Adipocyte (in vitro differentiated cells): ENCODE data around the gene TIGAR.

Experiments used
- DNase-seq: peaks from one replicate; pipeline ENCODE4 v3.0.0-alpha.2; 2015; ENCODE audit warnings: low read depth
- H3K27me3 ChIP-seq: replicated peaks from 2 replicates; pipeline ENCODE4 v1.7.0; 2013; ENCODE audit warnings: mild to moderate bottlenecking, low read length, moderate library complexity; ENCODE audit not compliant: control insufficient read depth, insufficient read depth
- H3K36me3 ChIP-seq: 2 replicates; pipeline ENCODE4 v1.7.0; 2013; ENCODE audit warnings: low read length, mild to moderate bottlenecking, moderate library complexity; ENCODE audit not compliant: control insufficient read depth, insufficient read depth, severe bottlenecking
- H3K4me1 ChIP-seq: 2 replicates; pipeline ENCODE4 v1.7.0; 2013; ENCODE audit warnings: mild to moderate bottlenecking, low read length, moderate library complexity; ENCODE audit not compliant: control insufficient read depth, insufficient read depth
- H3K4me3 ChIP-seq: 2 replicates; pipeline ENCODE4 v1.7.0; 2013; ENCODE audit warnings: mild to moderate bottlenecking, low read length, moderate library complexity
- H3K9ac ChIP-seq: 2 replicates; pipeline ENCODE4 v1.7.0; 2013; ENCODE audit warnings: mild to moderate bottlenecking, low read length, moderate library complexity
- H3K9me3 ChIP-seq: 2 replicates; pipeline ENCODE4 v1.7.0; 2013; ENCODE audit warnings: mild to moderate bottlenecking, low read length, moderate library complexity; ENCODE audit not compliant: control insufficient read depth

The TIGAR gene

GRCh38 chr12:4285070-4285469, 35.9 kb upstream of the TIGAR start:
- DNase-seq, result no peak
- Histone ChIP-seq H3K27me3 (no peaks in the 10 kb centered on the region), H3K9ac (no peak overlapping the region), H3K4me1 (peaks cover 48% of the 10 kb centered on the region), H3K4me3 (no peak overlapping the region), H3K9me3 (no peaks in the 10 kb centered on the region), H3K36me3 (peaks cover 69% of the 10 kb centered on the region)

DNA sequence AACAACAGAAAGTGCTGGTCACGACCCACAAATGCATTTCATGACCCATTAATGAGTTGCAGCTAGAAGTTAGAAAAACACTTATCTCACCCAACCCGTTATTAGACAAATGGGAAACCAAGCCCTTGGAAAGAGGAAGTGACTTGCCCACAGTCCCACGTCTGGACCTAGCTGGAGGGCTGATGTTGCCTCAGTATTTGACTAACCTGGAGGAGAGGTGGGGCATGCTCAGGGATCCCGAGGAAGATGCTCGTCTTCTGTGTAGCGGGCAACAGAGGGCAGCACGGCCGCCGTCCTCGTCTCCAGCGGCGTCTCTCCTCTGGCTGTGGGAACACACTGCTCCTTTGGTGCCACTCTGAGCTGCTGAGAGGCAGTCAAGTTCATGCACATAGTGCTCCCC, 34.8 kb upstream of the TIGAR start:
- peaks cover 3% of the 10 kb centered on the region for H3K27me3 ChIP-seq
- no peaks in the 10 kb centered on the region for H3K9me3 ChIP-seq
- H3K36me3 ChIP-seq, result peaks cover 79% of the 10 kb centered on the region
- H3K4me1 ChIP-seq, result peaks cover 37% of the 10 kb centered on the region
- H3K4me3 ChIP-seq, result no peak overlapping the region
- DNase-seq, result no peak
- H3K9ac ChIP-seq, result no peak overlapping the region

DNA sequence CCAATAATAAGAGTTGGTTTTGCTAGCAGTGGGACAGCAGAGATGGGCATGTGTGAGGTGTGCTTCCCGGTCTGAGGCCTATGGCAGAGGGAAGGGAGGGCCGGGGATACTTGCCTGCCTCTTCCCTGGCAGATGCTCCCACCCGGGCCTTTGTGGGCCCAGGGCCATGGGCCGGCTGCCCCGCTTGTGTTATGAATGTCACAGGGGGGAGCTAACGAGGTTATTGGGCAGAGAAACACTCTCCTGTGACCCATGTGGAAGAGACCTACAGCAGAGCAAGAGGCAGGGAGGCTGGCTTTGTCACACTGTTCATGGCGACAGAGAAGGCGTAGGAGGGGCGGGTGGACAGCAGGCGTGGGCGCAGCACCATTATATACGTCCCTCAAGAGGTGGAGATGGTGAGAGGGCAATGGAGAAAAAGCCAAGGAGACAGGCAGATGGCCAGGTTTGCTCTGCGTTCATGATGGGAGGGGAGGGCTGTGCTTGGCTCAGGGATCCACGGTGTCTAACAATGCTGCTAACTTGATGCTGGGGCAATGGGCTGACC, 34.2 kb upstream of the TIGAR start:
- H3K36me3 ChIP-seq, result peaks cover 85% of the 10 kb centered on the region
- no peaks in the 10 kb centered on the region for H3K9me3 ChIP-seq
- H3K9ac ChIP-seq, result no peak overlapping the region
- H3K4me3 ChIP-seq, result no peak overlapping the region
- DNase-seq, result no peak
- peaks cover 3% of the 10 kb centered on the region for H3K27me3 ChIP-seq
- H3K4me1 ChIP-seq, result peaks cover 31% of the 10 kb centered on the region

- Histone ChIP-seq H3K36me3 (peaks cover 84% of the 10 kb centered on the region), H3K9ac (no peak overlapping the region), H3K9me3 (no peaks in the 10 kb centered on the region), H3K27me3 (peaks cover 3% of the 10 kb centered on the region), H3K4me1 (peaks cover 25% of the 10 kb centered on the region), H3K4me3 (no peak overlapping the region)
- DNase-seq, result no peak
Measured at GRCh38 chr12:4287325-4288211, 33.4 kb upstream of the TIGAR start.

GRCh38 chr12:4288296-4289131, 32.5 kb upstream of the TIGAR start:
- Histone ChIP-seq H3K9me3 (no peaks in the 10 kb centered on the region), H3K4me3 (no peak overlapping the region), H3K9ac (no peak overlapping the region), H3K27me3 (peaks cover 3% of the 10 kb centered on the region), H3K4me1 (peaks cover 23% of the 10 kb centered on the region), H3K36me3 (peaks cover 79% of the 10 kb centered on the region)
- DNase-seq, result no peak

GRCh38 chr12:4289231-4289878, 31.7 kb upstream of the TIGAR start:
- peaks cover 18% of the 10 kb centered on the region for H3K4me1 ChIP-seq
- no peak for DNase-seq
- no peaks in the 10 kb centered on the region for H3K9me3 ChIP-seq
- H3K4me3 ChIP-seq, result no peak overlapping the region
- H3K9ac ChIP-seq, result no peak overlapping the region
- H3K36me3 ChIP-seq, result peaks cover 75% of the 10 kb centered on the region
- peaks cover 3% of the 10 kb centered on the region for H3K27me3 ChIP-seq

DNA sequence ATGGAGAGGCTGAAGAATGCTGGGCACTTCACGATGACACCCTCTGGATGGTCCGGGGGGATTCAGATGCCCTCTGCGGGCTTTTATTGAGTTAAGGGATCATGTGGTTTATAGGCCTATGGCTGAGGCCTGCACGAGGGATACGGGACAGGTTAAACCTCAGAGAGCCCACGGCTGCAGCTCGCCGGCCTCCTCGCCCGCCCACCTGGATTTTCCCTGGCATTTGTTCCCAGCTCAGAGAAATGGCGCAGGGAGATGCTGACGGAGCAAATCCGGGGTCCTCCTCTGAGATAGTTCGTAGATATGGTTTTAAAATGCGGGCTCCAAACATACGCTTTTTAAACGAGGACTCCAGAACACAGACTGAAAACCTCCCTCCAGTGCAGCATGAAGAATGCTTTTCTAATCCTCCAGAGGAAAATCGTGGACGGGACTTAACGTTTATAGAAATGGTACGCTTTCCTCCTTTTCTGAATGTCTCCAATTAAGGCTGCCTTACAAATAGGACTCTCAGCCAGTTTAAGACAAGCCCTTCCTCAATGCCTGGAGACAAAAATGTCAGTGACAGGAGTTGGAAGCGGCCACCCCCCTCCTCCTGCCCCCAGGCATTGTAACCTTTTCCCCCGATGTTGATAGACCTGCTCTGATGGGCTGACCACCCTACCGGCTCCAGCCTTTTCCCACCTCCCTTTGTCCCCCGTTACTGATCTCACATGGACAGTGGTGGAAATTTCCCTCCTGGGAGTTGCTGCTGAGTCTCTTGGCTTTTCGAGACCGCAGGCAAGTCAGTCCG, 30.8 kb upstream of the TIGAR start:
- Histone ChIP-seq H3K27me3 (peaks cover 3% of the 10 kb centered on the region), H3K4me1 (peaks cover 18% of the 10 kb centered on the region), H3K4me3 (no peak overlapping the region), H3K9ac (no peak overlapping the region), H3K9me3 (no peaks in the 10 kb centered on the region), H3K36me3 (peaks cover 72% of the 10 kb centered on the region)
- no peak for DNase-seq

DNA sequence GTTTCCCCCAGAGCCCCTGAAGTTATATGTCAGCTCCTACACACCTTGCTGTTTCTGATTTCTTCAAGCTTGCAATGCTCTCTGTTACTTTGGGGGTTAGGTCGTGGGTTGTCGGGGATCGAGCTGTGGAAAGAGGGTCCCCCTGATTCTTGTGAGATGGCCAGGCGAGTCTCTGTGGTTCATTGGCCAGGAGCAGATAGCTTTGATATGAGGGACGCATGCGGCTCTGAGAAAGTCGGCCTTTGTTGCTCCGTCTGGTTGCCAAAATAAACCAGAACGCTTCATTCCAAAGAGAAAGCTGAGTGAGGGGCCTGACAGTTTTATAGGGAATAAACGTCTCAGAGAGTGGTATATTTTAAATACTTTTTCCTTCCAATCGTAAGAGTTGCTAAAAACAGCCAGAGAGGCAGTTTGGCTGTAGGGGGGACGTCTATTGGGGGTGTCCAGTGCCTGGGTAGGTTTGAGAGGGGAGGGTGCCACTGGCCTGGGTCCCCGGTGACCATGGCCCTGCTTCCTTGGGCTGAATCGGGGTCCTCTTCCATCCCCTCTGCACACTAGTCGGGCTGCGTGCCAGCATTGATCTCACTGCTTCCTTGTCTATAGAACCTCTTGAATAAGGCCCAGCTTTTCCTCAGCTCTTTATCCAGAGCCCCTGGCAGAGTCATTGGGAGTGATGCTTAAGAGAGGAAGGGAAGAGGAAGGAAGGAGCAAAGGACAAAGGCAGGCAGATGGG, 28.5 kb upstream of the TIGAR start:
- Histone ChIP-seq H3K9me3 (no peaks in the 10 kb centered on the region), H3K36me3 (peaks cover 72% of the 10 kb centered on the region)
- no peak for DNase-seq

DNA sequence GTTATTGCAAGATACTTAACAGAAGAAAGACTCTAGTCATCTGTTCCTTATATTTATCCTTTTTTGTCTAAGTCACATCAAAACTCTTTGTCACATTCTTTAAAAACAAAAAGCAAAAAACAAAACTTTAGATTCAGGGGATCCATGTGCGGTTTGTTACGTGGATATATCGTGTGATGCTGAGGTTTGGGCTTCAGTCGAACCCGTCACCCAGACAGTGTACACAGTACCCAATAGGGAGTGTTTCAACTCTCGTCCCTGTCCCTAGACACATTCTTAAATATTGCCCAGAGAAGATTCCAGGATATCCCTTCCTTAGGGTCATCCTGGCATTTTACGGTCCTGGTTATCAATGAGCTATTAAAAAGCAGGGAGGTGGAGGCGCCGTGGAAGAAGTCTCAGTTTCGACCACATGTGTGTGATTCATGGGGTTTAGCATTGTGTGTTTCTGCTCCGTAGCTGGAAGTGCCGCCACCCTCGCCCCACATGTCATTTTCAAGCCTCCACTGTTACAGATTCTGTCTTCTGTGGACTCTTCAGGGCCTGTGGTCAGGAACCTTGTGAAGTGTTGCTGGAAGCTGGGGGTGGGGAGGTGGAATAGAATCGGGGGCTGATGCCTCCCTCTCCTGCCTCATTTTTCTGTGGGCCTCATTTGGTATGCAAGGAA, 27.6 kb upstream of the TIGAR start:
- DNase-seq, result no peak
- H3K4me1 ChIP-seq, result peaks cover under 1% of the 10 kb centered on the region
- H3K9me3 ChIP-seq, result no peaks in the 10 kb centered on the region
- H3K9ac ChIP-seq, result no peak overlapping the region
- no peak overlapping the region for H3K4me3 ChIP-seq
- H3K27me3 ChIP-seq, result peaks cover 3% of the 10 kb centered on the region
- peaks cover 76% of the 10 kb centered on the region for H3K36me3 ChIP-seq

More for the DNA sequence above, 28.5 kb upstream of the TIGAR start:
- Histone ChIP-seq H3K4me3 (no peak overlapping the region), H3K27me3 (peaks cover 3% of the 10 kb centered on the region), H3K9ac (no peak overlapping the region), H3K4me1 (peaks cover 10% of the 10 kb centered on the region)
